Measurements from ENCODE around the gene KRT28.
"Not testable (repeated sequence)": the region's sequence is repeated elsewhere in the genome, so short reads cannot be mapped to it uniquely, and the experiment has no call there.

Gene KRT28

DNA sequence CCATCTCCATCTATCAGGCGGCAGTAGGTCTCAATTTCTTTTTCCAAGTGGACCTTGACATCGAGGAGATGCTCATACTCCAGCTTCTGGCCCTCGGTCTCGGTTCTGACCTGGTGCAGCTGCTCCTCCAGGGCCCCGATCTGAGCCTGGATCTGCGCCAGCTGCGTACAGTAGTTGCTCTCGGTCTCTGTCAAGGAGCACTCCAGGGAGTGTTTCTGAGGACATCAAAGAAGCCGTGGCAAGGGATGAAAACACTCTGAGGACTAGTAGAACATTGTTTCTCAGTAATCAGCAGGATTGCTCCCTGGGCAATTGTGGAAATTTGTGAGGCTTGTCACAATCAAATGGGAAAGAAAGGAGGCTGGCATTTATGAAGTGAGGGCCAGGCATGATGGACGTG, 5.9 kb downstream of the KRT28 start:
- no peak overlapping the region for H3K4me3 ChIP-seq (ENCODE audit: low read depth, low read length)
- no peak for DNase-seq (ENCODE audit: low read depth)

DNA sequence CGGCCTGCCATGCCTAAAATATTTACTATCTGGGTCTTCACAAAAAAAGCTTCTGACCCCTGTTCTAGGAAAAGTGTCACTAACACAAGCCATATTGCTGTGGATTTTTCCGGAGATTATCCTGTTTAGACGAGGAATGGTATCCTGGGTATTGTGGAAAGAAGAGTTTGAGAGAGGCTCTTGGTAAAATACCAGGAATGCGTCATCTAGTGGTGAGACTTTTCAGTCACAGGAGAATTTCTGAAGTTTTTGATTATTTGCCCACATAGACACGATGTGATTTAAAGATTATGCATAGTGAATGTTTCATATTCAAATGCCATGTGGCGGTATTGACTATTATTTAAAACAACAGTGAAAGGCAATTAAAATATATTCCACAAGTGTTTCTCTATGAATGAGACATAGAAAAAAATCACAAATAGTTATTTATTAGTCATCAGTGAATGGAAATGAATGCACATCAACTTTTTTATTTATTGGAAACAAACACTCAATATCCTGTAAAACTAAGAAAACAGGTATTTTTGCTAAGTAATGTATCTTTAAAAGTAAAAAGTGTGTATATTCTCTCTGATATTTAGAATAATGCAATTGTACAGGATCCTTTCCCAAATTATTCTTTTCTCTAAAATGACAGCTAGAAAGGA, 7.8 kb downstream of the KRT28 start:
- no peak for DNase-seq (ENCODE audit: low read depth)
- H3K4me3 ChIP-seq (ENCODE audit: low read depth, low read length): no peak overlapping the region

DNA sequence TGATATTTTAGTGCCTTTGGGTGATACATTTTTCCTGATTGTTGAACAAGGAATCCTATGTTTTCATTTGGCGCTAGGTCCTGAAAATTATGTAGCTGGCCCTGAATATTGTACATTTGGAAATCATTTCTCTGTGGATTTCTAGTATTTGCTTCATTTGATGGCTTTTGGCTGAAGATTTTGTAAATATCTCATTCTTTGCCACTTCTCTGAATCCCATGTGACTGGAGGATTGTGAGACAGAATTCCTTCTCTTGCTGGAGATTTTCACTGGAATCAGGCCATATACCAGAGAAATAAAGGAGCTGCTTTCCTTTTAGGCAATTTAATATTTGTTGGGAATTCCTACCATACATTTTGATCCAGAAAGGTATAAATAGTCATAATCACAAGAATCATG, 8.6 kb downstream of the KRT28 start:
- no peak for DNase-seq (ENCODE audit: low read depth)
- H3K4me3 ChIP-seq (ENCODE audit: low read depth, low read length): no peak overlapping the region

DNA sequence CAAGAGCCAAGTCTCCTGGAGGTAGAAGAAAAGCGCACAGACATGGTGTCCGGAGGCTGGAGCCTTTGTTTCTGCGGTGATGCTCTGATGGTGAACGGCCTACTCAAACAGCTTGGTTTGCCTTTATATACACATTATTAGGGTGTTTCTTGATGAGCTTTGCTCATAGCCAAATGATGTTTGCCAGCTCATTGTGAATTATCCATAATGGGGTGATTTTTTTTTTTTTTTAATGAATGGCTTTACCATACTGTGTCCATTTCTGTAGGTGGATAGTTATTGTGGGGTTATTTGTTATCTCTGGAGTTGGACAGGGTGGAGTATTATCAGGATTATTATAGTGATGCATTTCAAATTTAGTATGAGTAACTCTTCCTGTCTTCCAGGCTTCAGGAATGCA, 17.3 kb downstream of the KRT28 start, which contains the start of gene KRT27:
KRT27 (minus strand) TSS at position 101 of the 400 bp plus-strand sequence; CDS start at position 44, 57 bp downstream.
- no peak for DNase-seq (ENCODE audit: low read depth)
- H3K4me3 ChIP-seq (ENCODE audit: low read depth, low read length): no peak within 1 kb of the TSS

DNA sequence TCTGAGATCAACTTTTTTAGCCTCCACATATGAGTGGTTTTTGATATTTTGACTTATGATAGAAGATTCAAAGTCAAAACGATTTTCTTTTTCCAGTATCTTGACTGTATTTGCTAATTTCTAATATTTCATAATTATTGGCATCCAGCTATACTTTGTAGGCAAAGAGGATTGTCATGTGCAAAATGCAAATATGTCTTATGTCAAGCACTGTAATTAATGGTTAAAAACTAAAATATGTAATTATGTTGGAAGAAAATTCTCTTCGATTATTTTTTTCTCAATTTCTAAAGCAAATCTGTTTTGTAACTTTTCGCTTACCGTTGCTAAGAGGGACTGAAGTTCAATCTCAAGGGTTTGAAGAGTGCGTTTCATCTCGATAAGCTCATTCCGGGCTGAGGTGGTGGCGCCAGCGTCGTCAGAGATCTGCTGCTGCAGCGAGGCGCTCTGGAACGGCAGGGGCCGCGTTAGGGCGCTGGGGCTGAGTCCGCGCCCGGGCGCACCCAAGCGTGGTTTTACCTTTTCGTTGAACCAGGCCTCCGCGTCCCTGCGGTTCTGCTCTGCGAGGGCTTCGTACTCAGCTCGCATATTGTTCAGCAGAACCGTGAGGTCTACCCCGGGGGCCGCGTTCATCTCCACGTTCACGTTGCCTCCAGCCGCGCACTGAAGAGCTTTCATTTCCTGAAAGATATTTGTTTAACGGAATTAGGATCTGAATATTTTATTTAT, 20.4 kb downstream of the KRT28 start:
- DNase-seq (ENCODE audit: low read depth): no peak
- H3K4me3 ChIP-seq (ENCODE audit: low read depth, low read length): peak overlapping the region; percentile 17

DNA sequence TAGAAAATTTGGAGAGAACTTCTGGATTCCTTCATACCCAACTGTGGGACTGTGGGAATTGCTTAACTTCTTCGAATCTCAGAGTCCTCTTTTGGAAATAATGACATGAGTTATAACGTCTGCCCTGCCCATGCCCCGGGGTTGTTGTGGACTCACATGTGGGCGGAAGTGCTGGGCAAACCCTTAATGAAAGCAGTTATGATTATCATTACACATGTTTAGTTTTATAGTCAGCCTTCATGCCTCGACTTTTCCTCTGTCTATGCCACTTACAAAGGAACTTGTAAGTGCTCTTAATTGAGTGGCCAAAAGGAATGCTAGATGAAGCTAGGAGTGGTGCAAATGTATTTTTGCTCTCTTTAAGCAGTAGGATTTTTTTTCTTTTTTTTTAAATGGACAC, 21.3 kb downstream of the KRT28 start:
- no peak overlapping the region for H3K4me3 ChIP-seq (ENCODE audit: low read depth, low read length)
- DNase-seq (ENCODE audit: low read depth): no peak

DNA sequence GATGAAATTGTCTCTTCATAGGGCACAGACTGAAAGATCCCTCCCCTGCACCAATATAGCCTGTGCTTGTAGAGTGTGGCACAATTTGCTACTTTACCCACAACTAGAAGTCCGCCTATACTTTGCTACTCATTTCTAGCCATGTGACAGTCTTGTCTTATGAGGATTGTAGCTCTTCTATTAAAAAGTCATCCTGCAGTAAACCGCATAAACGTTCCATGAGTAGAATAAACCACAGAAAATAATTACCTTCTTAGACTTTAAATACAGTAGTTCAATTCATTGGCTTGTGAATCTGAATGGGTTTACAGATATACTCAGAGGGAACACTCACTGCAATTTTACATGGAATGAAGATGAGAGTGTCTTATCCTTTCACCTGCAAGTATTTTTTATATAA, 21.8 kb downstream of the KRT28 start:
- H3K4me3 ChIP-seq (ENCODE audit: low read depth, low read length): no peak overlapping the region
- DNase-seq (ENCODE audit: low read depth): no peak

DNA sequence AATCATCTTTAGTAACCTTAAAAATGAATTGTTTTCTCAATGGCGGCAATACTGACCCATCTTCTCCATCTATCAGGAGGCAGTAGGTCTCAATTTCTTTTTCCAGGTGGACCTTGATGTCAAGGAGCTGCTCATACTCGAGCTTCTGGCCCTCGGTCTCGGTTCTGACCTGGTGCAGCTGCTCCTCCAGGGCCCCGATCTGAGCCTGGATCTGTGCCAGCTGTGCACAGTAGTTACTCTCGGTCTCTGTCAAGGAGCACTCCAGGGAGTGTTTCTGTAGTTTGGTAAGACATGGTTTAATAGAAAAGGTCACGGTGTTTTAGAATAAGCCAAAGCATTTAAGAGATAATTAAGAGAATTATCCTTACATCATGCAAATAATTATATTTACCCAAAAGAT, 22.3 kb downstream of the KRT28 start:
- no peak overlapping the region for H3K4me3 ChIP-seq (ENCODE audit: low read depth, low read length)
- no peak for DNase-seq (ENCODE audit: low read depth)

DNA sequence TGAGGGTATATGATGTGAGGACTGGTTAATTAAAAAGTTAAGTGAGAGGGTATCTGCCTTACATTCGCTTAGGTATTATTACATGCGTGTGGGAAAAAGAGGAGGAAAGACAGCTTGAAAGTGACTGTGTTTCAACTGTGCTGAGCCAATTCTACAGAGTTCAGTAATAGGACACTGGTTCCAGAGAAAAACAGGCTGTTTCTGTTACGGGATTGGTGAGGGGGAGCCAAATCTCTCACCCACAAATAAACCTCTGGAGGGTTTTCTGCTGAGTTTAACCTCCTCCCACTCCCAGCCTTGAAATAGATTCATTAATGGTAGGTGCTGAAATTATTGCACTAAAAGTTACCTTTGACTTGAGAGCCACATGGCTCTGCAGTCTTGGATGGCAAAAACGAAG, 23.8 kb downstream of the KRT28 start:
- no peak for DNase-seq (ENCODE audit: low read depth)

DNA sequence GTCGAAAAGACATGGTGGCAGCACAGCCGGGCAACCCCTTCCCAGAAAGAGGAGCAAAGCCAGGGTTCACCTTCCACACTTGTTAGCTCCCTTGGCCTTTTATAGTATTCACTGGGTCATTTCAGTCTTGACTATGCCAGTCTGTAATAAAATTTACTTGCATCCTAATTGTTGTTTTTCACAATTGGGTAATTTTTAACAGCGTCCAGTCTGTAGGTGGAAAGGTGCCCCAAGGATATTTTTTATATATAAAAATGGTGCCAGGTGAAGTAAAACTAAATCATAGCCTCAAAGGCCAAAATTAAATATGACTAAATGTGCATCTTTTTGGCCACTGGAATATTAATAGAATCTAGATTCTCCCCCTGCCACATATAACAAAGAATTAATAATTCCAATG, 27.7 kb downstream of the KRT28 start, which contains the start of gene KRT26:
KRT26 (minus strand) TSS at position 101 of the 400 bp plus-strand sequence; CDS start at position 13, 88 bp downstream.
- no peak within 1 kb of the TSS for H3K4me3 ChIP-seq (ENCODE audit: low read depth, low read length)
- no peak for DNase-seq (ENCODE audit: low read depth)

More for the DNA sequence above, 23.8 kb downstream of the KRT28 start:
- H3K4me3 ChIP-seq (ENCODE audit: low read depth, low read length): no peak overlapping the region

DNA sequence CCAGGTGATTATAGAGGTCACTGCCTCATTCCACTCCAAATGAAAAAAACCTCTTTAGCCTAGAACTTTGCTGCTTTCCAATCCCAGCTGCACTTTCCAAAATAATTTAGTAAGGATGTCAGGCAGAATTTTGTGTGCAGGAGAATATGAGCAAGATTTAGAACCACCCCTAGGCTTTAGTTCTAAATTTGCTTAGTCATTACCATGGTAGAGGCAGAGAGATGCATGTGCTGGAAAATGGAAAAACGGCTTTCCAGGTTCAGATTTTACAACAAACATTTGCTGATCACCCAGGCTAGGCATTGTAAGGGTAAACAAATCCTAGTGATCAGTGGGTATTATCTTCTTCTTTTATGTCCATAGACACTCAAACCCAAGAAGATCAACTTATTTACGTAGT, 34.1 kb downstream of the KRT28 start:
- H3K4me3 ChIP-seq (ENCODE audit: low read depth, low read length): no peak overlapping the region
- DNase-seq (ENCODE audit: low read depth): no peak

DNA sequence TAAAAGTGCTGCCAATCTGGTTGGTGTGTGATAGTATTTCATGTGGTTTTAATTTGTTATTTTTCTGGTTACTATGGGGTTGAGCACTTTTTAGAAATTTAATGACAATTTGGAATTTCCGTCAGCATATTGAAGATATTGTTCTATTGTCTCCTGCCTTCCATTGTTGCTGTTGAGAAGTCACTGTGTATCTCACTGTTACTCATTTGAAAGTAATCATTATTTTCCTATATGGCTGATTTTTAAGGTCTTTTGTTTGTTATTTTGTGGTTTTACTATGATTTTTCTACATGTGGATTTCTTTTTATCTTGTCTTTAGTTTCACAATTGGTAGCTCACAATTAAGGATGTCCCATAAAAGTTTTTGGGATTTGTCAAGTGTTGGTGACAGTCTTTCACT, 36.0 kb downstream of the KRT28 start:
- DNase-seq (ENCODE audit: low read depth): no peak

DNA sequence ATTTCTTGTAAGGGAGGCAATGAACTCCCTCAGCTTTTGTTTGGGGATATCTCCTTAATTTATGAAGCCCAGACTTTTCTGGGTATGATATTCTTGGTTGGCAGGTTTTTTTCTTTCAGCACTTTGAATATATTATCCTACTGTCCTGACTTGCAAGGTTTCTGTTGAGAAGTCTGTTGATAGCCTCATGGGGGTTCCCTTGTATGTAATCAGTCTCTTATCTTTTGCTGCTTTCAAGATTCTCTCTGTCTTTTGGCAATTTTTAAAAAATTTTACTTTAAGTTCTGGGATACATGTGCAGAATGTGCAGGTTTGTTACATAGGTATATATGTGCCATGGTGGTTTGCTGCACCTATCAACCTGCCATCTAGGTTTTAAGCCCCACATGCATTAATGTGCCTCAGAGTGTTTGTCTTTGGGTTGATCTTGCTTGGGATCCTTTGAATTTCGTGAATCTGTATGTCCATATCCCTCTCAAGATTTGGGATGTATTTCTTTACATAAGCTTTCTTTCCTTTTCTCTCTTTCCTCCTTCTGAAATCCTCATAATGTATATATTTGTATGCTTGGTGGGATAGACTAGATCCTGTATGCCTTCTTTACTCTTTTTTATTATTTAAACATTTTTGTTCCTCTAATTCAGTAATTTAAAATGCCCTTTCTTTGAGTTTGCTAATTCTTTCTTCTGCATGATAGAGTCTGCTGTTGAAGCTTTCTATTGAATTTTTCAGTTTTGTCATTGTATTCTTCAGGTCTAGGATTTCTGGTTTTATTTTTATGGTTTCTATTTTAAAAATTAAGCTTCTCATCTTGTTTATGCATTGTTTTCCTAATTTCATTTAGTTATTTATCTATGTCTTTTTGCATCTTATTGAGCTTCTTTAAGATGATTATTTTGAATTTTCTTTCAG, 39.4 kb downstream of the KRT28 start:
- H3K4me3 ChIP-seq (ENCODE audit: low read depth, low read length): no peak overlapping the region
- DNase-seq (ENCODE audit: low read depth): no peak

More for the DNA sequence above, 36.0 kb downstream of the KRT28 start:
- no peak overlapping the region for H3K4me3 ChIP-seq (ENCODE audit: low read depth, low read length)

DNA sequence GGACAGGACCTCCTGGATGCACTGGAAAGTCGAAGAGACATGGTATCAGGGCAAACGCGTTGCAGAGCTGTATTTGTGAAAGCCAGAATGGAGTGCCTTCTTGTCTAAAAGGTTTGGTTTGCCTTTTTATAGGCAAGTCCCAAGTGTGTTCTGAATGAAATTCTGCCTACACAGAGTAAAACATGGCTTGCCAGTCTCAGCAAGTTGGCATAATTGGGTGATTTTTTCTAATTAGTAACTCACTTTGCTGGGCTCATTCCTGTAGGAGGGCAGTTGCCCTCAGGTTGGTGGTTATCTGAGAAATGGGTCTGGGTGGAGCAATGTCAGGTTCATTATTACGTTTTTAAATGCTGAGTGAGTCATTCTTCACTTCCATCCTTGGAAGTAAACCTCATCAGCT, 44.5 kb downstream of the KRT28 start, which contains the start of gene KRT25:
KRT25 (minus strand) TSS at position 101 of the 400 bp plus-strand sequence; CDS start at position 41, 60 bp downstream.
- H3K4me3 ChIP-seq (ENCODE audit: low read depth, low read length): no peak within 1 kb of the TSS
- no peak for DNase-seq (ENCODE audit: low read depth)

DNA sequence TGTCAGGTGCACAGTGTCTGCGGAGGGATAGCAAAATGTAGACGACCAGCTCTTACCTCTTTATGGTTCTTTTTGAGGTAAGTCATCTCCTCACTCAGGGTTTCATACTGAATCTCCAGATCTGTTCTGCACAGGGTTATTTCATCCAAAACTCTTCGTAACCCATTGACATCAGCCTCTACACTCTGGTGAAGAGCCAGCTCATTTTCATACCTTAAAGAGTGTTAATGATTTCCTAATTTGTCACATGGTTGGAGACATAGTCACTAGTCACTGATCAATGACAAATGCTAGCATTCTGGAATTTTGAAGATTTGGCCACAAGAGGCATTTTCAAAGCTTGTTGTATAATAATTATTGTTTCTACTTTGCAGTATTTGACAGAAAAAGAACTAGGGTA, 46.0 kb downstream of the KRT28 start:
- no peak for DNase-seq (ENCODE audit: low read depth)
- no peak overlapping the region for H3K4me3 ChIP-seq (ENCODE audit: low read depth, low read length)

DNA sequence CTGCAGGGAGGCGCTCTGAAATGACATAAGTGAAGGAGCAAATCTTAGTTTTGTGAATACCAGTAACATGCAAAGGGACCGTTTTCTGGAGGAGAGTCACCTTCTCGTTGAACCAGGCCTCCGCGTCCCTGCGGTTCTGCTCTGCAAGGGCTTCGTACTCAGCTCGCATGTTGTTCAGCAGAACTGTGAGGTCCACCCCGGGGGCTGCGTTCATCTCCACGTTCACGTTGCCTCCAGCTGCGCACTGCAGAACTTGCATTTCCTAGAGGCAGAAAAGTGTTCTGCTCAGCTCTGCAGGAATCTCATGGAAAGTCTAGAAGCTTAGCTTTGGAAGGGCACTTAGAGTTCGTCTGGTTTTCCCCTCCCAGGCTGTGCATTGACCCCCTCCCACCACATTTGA, 48.7 kb downstream of the KRT28 start:
- H3K4me3 ChIP-seq (ENCODE audit: low read depth, low read length): no peak overlapping the region
- no peak for DNase-seq (ENCODE audit: low read depth)

DNA sequence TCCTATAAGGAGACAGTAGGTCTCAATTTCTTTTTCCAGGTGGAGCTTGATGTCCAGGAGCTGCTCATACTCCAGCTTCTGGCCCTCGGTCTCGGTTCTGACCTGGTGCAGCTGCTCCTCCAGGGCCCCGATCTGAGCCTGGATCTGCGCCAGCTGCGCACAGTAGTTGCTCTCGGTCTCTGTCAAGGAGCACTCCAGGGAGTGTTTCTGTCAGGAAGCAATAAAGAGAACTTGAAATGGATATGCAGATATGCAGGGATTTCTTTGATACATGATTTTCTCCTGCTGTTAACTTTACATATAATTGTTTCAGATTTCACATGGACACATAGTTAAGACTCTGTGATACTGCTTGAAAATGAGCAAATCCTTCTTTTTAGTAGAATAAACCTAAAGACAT, 49.4 kb downstream of the KRT28 start:
- H3K4me3 ChIP-seq (ENCODE audit: low read depth, low read length): no peak overlapping the region
- no peak for DNase-seq (ENCODE audit: low read depth)

DNA sequence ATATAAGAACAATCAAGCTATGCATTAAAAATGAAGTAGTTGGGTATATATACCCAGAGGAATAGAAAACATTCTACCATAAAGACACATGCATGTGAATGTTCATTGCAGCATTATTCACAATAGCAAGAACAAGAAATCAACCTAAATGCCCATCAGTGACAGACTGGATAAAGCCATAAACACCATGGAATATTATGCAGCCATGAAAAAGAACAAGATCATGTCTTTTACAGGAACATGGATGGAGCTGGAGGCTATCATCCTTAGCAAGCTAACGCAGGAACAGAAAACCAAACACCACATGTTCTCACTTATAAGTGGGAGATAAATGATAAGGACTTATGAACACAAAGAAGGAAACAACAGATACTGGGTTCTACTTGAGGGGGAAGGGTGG, 51.1 kb downstream of the KRT28 start:
- not testable (repeated sequence) for H3K4me3 ChIP-seq (ENCODE audit: low read depth, low read length); DNase-seq (ENCODE audit: low read depth)
